ENCODE measurements around the gene ALG12.
A peak's percentile ranks its signal among the peaks of the same experiment; 100 is the strongest.

The ALG12 gene

GRCh38 chr22:49927483-49928184 lies 9.4 kb upstream of the ALG12 start:
- no peak for DNase-seq (ENCODE audit: insufficient read length, low spot score)
- FAIRE-seq, result no peak
- TF ChIP-seq TAF1 (IDR thresholded peaks at IDR 0.05; ENCODE audit: low read depth, low read length), result no peak
- TF ChIP-seq PAX5 (IDR thresholded peaks at IDR 0.05; ENCODE audit: insufficient read depth, low read length, severe bottlenecking), result no peak

DNA sequence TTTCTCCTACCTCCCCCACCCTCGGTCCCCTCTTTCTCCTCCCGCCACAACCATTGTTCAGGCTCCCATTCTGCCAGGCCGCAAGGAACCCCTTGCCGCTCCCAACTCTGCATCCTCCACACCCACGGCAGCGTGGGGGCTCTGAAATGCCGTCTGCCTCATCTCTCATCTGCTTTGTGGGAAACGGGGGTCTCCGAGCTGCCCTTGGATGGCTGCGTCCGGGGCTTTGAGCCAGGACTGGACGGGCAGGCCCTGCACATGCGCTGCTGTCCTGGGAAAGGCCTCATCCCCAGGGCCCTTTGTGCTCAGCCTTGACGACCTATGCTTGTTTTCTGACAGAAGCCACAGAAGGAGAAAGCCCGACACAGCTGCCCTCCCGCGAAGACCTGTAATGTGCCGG lies 8.7 kb upstream of the ALG12 start:
- DNase-seq (ENCODE audit: insufficient read length, low spot score) (no peak), FAIRE-seq (no peak)
- no peak for TF ChIP-seq TAF1 (IDR thresholded peaks at IDR 0.05; ENCODE audit: low read depth, low read length)
- no peak for TF ChIP-seq POU2F2 (IDR thresholded peaks at IDR 0.05; ENCODE audit: low read depth, low read length)
- no peak for TF ChIP-seq POLR2AphosphoS5 (IDR thresholded peaks at IDR 0.05; ENCODE audit: low read depth, low read length)
- TF ChIP-seq SPI1 (IDR thresholded peaks at IDR 0.05; ENCODE audit: low read depth, low read length), result no peak
- no peak for TF ChIP-seq POLR2A (IDR thresholded peaks at IDR 0.05; ENCODE audit: low read depth, low read length)
- no peak for TF ChIP-seq PAX5 (IDR thresholded peaks at IDR 0.05; ENCODE audit: insufficient read depth, low read length, severe bottlenecking)

- peak; percentile 67 for DNase-seq (ENCODE audit: insufficient read length, low spot score)
- FAIRE-seq, result peak; percentile 100
- TF ChIP-seq PAX5 (IDR thresholded peaks at IDR 0.05; ENCODE audit: insufficient read depth, low read length, severe bottlenecking), result no peak
- TF ChIP-seq TAF1 (IDR thresholded peaks at IDR 0.05; ENCODE audit: low read depth, low read length), result peak; percentile 33; the same call in 1 of the 2 replicates
- TF ChIP-seq SPI1 (IDR thresholded peaks at IDR 0.05; ENCODE audit: low read depth, low read length), result peak; percentile 38; the same call in 1 of the 2 replicates
- no peak for TF ChIP-seq POU2F2 (IDR thresholded peaks at IDR 0.05; ENCODE audit: low read depth, low read length)
- TF ChIP-seq POLR2A (IDR thresholded peaks at IDR 0.05; ENCODE audit: low read depth, low read length), result peak; percentile 68; the same call in 1 of the 2 replicates
- TF ChIP-seq POLR2AphosphoS5 (IDR thresholded peaks at IDR 0.05; ENCODE audit: low read depth, low read length), result peak; percentile 57; the same call in 1 of the 2 replicates
Measured at GRCh38 chr22:49925525-49926128, 7.4 kb upstream of the ALG12 start.

DNA sequence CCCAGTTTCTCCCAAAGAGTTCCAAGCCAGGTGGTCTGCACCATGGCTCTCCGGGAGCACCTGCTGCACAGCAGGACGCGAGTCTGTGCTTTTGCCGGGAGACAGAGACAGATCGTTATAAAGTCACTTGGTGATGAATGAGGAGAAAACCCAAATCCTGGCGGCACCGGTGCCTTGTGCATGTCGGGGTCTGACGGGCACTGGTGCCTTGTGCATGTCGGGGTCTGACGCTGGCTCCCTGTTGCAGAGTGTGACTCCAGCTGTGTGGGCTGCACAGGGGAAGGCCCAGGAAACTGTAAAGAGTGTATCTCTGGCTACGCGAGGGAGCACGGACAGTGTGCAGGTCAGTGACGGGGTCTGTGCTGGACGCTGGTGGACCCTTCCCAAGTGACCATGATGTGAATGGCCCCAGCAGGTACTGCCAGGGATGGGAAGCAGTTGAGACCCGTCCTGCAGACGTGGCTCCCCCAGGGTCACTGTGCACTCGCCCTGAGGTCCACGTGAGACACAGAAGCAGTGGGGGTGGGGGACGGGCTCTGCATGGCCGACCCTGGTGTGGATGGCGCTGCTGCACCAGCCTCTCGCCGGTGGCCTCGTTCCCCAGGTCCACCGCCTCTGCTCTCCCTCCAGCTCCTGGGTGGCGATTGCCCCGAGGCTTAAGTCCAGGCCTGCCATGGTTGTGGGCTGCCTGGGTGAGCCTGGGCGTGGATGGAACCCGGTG lies 6.0 kb upstream of the ALG12 start:
- TF ChIP-seq POLR2AphosphoS5 (IDR thresholded peaks at IDR 0.05; ENCODE audit: low read depth, low read length) (0 out of 2 replicates have a peak, but pooled peaks have one; percentile 8), POLR2A (IDR thresholded peaks at IDR 0.05; ENCODE audit: low read depth, low read length) (no peak), SPI1 (IDR thresholded peaks at IDR 0.05; ENCODE audit: low read depth, low read length) (no peak), TAF1 (IDR thresholded peaks at IDR 0.05; ENCODE audit: low read depth, low read length) (no peak)
- no peak for DNase-seq (ENCODE audit: insufficient read length, low spot score)
- peak; percentile 52 for FAIRE-seq

GRCh38 chr22:49923445-49923844 lies 5.2 kb upstream of the ALG12 start:
- TF ChIP-seq PAX5 (IDR thresholded peaks at IDR 0.05; ENCODE audit: insufficient read depth, low read length, severe bottlenecking) (peak; percentile 44), POLR2AphosphoS5 (IDR thresholded peaks at IDR 0.05; ENCODE audit: low read depth, low read length) (no peak), POU2F2 (IDR thresholded peaks at IDR 0.05; ENCODE audit: low read depth, low read length) (0 out of 2 replicates have a peak, but pooled peaks have one; percentile 57)
- peak; percentile 88 for FAIRE-seq
- DNase-seq (ENCODE audit: insufficient read length, low spot score), result no peak

GRCh38 chr22:49922926-49923325 lies 4.7 kb upstream of the ALG12 start:
- TF ChIP-seq POU2F2 (IDR thresholded peaks at IDR 0.05; ENCODE audit: low read depth, low read length) (no peak), POLR2AphosphoS5 (IDR thresholded peaks at IDR 0.05; ENCODE audit: low read depth, low read length) (no peak), SPI1 (IDR thresholded peaks at IDR 0.05; ENCODE audit: low read depth, low read length) (no peak), PAX5 (IDR thresholded peaks at IDR 0.05; ENCODE audit: insufficient read depth, low read length, severe bottlenecking) (no peak), POLR2A (IDR thresholded peaks at IDR 0.05; ENCODE audit: low read depth, low read length) (no peak), TAF1 (IDR thresholded peaks at IDR 0.05; ENCODE audit: low read depth, low read length) (no peak)
- DNase-seq (ENCODE audit: insufficient read length, low spot score) (no peak), FAIRE-seq (no peak)

DNA sequence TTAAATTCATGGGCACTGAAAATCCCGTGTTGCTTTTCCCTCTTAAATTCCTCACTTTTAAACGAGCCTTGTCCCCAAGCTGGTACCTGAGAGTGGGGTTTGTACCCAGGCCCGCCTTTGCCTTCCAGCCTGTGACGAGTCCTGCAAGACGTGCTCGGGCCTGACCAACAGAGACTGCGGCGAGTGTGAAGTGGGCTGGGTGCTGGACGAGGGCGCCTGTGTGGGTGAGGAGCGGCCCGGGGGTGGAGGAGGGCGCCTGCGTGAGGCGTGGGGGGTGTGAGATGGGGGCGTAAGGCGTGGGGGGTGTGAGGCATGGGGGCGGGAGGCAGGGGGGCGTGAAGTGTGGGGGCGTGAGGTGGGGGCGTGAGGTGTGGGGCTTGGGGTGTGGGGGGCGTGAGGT lies 4.2 kb upstream of the ALG12 start:
- FAIRE-seq (no peak), DNase-seq (ENCODE audit: insufficient read length, low spot score) (no peak)
- TF ChIP-seq TAF1 (IDR thresholded peaks at IDR 0.05; ENCODE audit: low read depth, low read length) (no peak), POLR2A (IDR thresholded peaks at IDR 0.05; ENCODE audit: low read depth, low read length) (no peak), PAX5 (IDR thresholded peaks at IDR 0.05; ENCODE audit: insufficient read depth, low read length, severe bottlenecking) (no peak), SPI1 (IDR thresholded peaks at IDR 0.05; ENCODE audit: low read depth, low read length) (no peak), POLR2AphosphoS5 (IDR thresholded peaks at IDR 0.05; ENCODE audit: low read depth, low read length) (no peak)

- TF ChIP-seq TAF1 (IDR thresholded peaks at IDR 0.05; ENCODE audit: low read depth, low read length) (no peak), SPI1 (IDR thresholded peaks at IDR 0.05; ENCODE audit: low read depth, low read length) (no peak), PAX5 (IDR thresholded peaks at IDR 0.05; ENCODE audit: insufficient read depth, low read length, severe bottlenecking) (no peak), POU2F2 (IDR thresholded peaks at IDR 0.05; ENCODE audit: low read depth, low read length) (no peak), POLR2A (IDR thresholded peaks at IDR 0.05; ENCODE audit: low read depth, low read length) (no peak), POLR2AphosphoS5 (IDR thresholded peaks at IDR 0.05; ENCODE audit: low read depth, low read length) (no peak)
- no peak for FAIRE-seq
- DNase-seq (ENCODE audit: insufficient read length, low spot score), result no peak
Measured at GRCh38 chr22:49921508-49922278, 3.5 kb upstream of the ALG12 start.

- TF ChIP-seq SPI1 (IDR thresholded peaks at IDR 0.05; ENCODE audit: low read depth, low read length) (no peak), POLR2A (IDR thresholded peaks at IDR 0.05; ENCODE audit: low read depth, low read length) (0 out of 2 replicates have a peak, but pooled peaks have one; percentile 40)
- FAIRE-seq (no peak), DNase-seq (ENCODE audit: insufficient read length, low spot score) (no peak)
Measured at GRCh38 chr22:49920859-49921258, 2.6 kb upstream of the ALG12 start.
